HFF-Myc (cell line): ENCODE measurements around the gene STX8.

ENCODE experiments used
- DNase-seq: peaks from one replicate; pipeline ENCODE4 v3.0.0-alpha.2; 2011; ENCODE audit warnings: low read depth; ENCODE audit errors: extremely low read depth
- H3K4me3 ChIP-seq: replicated peaks from 2 replicates; pipeline ENCODE4 v1.5.1; 2011; ENCODE audit warnings: low read depth, mild to moderate bottlenecking, control low read depth, low read length
- CTCF ChIP-seq: IDR thresholded peaks from 2 replicates; pipeline ENCODE4 v1.5.1; 2012; ENCODE audit warnings: mild to moderate bottlenecking, low read depth, low read length, control low read depth; ENCODE audit errors: missing control alignments

STX8 gene

GRCh38 chr17:9306086-9306485 lies 269.5 kb downstream of the STX8 start:
- no peak for DNase-seq
- TF ChIP-seq CTCF = no peak
- H3K4me3 ChIP-seq = no peak overlapping the region

- H3K4me3 ChIP-seq = no peak overlapping the region
- TF ChIP-seq CTCF = no peak
- DNase-seq = no peak
These were observed 275.9 kb downstream of the STX8 start for GRCh38 chr17:9299695-9300094.

GRCh38 chr17:9298776-9299295 lies 276.8 kb downstream of the STX8 start:
- no peak for TF ChIP-seq CTCF
- no peak for DNase-seq
- H3K4me3 ChIP-seq = no peak overlapping the region

GRCh38 chr17:9298135-9298534 lies 277.5 kb downstream of the STX8 start:
- TF ChIP-seq CTCF = no peak
- H3K4me3 ChIP-seq = no peak overlapping the region
- DNase-seq = no peak

GRCh38 chr17:9294661-9295210 lies 280.9 kb downstream of the STX8 start:
- no peak for DNase-seq
- TF ChIP-seq CTCF = no peak
- H3K4me3 ChIP-seq = no peak overlapping the region

GRCh38 chr17:9292561-9292941 lies 283.1 kb downstream of the STX8 start:
- DNase-seq = no peak
- TF ChIP-seq CTCF = no peak
- no peak overlapping the region for H3K4me3 ChIP-seq
